Measurements from ENCODE around the gene DIRAS1. TPM values are rescaled to one million over a fixed set of nuclear protein-coding genes. Genes with fewer than 3 reads are reported as not detected.
A peak's percentile ranks its signal among the peaks of the same experiment; 100 is the strongest.

Gene DIRAS1
- total and polyA plus RNA-seq, 5 donors from 2014 or later: not detected

DNA sequence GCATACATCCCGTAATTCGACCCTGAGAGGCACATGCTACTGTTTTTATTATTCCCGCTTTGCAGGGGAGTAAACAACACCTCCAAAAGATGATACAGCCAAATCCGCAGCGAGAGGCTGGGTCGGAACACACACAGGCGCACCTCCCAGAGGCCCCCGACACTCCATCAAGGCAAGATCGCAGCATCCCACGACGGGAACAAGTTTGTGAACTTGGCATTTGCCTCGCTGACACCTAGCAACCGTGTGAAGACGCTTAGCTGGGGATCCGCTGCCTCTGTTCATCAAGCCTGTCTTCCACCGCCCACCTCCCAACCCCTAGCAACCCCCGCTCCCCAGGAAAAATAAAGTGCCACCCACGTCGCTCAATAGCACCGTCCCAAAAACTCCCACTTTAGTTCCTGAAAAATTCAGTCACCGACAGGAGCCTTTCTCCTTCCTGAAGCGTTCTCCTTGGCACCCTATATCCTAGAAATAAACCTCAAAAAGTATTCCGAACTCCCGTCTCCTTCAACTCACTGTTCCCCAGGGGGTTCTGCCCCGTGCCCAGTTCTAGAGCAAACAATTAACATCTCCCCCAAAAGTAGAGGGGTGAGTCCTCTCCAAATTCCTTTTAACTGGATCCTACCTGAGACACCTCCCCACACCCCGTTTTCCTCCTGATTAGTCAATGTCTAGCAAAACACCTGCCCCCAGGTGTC is 20.4 kb downstream of the DIRAS1 start:
- Mint-ChIP-seq H3K4me3 (peak overlapping the region in 2 of 4 donors; percentile 58 to 70), H3K27me3 (no peaks in the 10 kb centered on the region)

DNA sequence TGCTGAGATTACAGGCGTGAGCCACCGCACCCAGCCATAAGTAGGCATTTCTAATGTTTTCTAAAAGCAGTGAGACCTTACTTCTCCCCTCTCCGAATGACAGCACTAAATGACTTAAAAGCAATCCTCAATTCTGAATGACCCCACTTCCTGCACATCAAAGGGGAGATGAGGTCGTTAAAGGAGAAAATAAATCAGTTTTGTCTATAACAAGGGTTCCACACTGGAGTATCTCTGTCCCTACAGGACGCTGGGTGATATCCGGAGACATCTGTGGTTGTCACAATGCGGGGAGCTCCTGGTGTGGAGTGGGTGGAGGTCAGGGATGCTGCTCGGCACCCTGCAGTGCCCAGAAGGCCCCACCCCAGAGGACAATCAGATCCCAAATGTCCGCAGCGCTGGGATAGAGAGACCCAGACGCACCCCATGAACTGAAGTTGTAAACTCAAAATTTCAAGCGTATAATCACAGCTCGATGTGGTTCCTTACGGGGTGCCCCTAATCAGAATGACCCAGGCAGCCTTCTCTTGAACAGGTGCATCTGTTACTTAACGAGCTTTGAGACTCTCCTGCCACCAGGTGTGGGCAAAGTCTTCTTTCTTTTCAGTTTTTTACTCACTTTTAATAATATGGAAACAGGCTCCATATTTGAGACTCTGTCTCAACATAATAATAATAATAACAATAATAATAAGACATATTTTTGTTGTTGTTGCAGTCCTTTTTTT is 21.6 kb downstream of the DIRAS1 start:
- H3K9me3 ChIP-seq (ENCODE audit: control insufficient read depth in 2 of 2, low read length in 2 of 2): no peaks in the 10 kb centered on the region
- no peak overlapping the region for H3K27ac ChIP-seq (ENCODE audit: insufficient read depth, low read length, poor library complexity, severe bottlenecking)
- H3K4me1 ChIP-seq (ENCODE audit: control insufficient read depth, insufficient read depth, low read length, poor library complexity, severe bottlenecking): peaks cover 18% of the 10 kb centered on the region
- H3K36me3 ChIP-seq (ENCODE audit: control insufficient read depth, insufficient read depth, low read length): no peaks in the 10 kb centered on the region
- no peak overlapping the region for H3K4me3 ChIP-seq (ENCODE audit: low read depth, low read length)
- no peaks in the 10 kb centered on the region for H3K27me3 ChIP-seq (ENCODE audit: control insufficient read depth, insufficient read depth, low read length)
- ATAC-seq (ENCODE audit: low read depth in 2 of 2) (no peak), DNase-seq (no peak)
- H3K36me3 Mint-ChIP-seq: no peaks in the 10 kb centered on the region
- peak overlapping the region in 1 of 3 donors; percentile 23 for H3K27ac Mint-ChIP-seq
- H3K4me3 Mint-ChIP-seq: peak overlapping the region in 1 of 4 donors; percentile 3
- H3K4me1 Mint-ChIP-seq: peaks cover 0 to 36% (median 9%) of the 10 kb centered on the region in 4 donors
- H3K27me3 Mint-ChIP-seq: no peaks in the 10 kb centered on the region
- H3K9me3 Mint-ChIP-seq: no peaks in the 10 kb centered on the region

More for the DNA sequence above, 20.4 kb downstream of the DIRAS1 start:
- Histone ChIP-seq H3K4me1 (ENCODE audit: control insufficient read depth, insufficient read depth, low read length, poor library complexity, severe bottlenecking) (peaks cover 18% of the 10 kb centered on the region), H3K27me3 (ENCODE audit: control insufficient read depth, insufficient read depth, low read length) (no peaks in the 10 kb centered on the region), H3K4me3 (ENCODE audit: low read depth, low read length) (no peak overlapping the region), H3K27ac (ENCODE audit: insufficient read depth, low read length, poor library complexity, severe bottlenecking) (no peak overlapping the region), H3K36me3 (ENCODE audit: control insufficient read depth, insufficient read depth, low read length) (no peaks in the 10 kb centered on the region), H3K9me3 (ENCODE audit: control insufficient read depth in 2 of 2, low read length in 2 of 2) (no peaks in the 10 kb centered on the region)
- Mint-ChIP-seq H3K9me3 (no peaks in the 10 kb centered on the region), H3K27ac (peak overlapping the region in 1 of 3 donors; percentile 36), H3K36me3 (no peaks in the 10 kb centered on the region), H3K4me1 (peaks cover 0 to 36% (median 9%) of the 10 kb centered on the region in 4 donors)
- DNase-seq (no peak), ATAC-seq (ENCODE audit: low read depth in 2 of 2) (no peak)

DNA sequence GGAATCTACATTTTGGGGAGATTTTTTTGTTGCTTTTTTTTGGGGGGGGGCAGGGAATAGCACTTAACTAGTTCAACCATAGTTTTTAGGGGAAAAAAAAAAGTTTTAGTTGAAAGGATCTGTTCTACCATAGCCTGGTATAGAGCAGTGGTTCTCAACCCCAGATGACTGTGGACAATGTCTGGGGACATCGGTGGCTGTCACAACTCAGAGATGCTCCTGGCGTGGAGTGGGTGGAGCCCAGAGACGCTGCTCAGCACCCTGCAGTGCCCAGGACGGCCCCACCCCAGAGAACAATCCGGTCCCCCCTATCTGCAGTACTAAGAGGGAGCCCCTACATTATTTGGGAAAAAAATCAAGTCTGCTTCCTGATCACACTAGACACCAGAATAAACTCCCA is 27.0 kb downstream of the DIRAS1 start:
- Mint-ChIP-seq H3K9me3 (no peaks in the 10 kb centered on the region), H3K4me3 (no peak overlapping the region), H3K4me1 (peaks cover 0 to 9% (median 6%) of the 10 kb centered on the region in 4 donors), H3K27me3 (no peaks in the 10 kb centered on the region), H3K36me3 (no peaks in the 10 kb centered on the region), H3K27ac (no peak overlapping the region)
- DNase-seq (no peak), ATAC-seq (ENCODE audit: low read depth in 2 of 2) (no peak)
- H3K9me3 ChIP-seq (ENCODE audit: control insufficient read depth in 2 of 2, low read length in 2 of 2): no peaks in the 10 kb centered on the region
- H3K4me3 ChIP-seq (ENCODE audit: low read depth, low read length): no peak overlapping the region
- H3K27me3 ChIP-seq (ENCODE audit: control insufficient read depth, insufficient read depth, low read length): no peaks in the 10 kb centered on the region
- H3K27ac ChIP-seq (ENCODE audit: insufficient read depth, low read length, poor library complexity, severe bottlenecking): no peak overlapping the region
- peaks cover 5% of the 10 kb centered on the region for H3K4me1 ChIP-seq (ENCODE audit: control insufficient read depth, insufficient read depth, low read length, poor library complexity, severe bottlenecking)
- H3K36me3 ChIP-seq (ENCODE audit: control insufficient read depth, insufficient read depth, low read length): no peaks in the 10 kb centered on the region

DNA sequence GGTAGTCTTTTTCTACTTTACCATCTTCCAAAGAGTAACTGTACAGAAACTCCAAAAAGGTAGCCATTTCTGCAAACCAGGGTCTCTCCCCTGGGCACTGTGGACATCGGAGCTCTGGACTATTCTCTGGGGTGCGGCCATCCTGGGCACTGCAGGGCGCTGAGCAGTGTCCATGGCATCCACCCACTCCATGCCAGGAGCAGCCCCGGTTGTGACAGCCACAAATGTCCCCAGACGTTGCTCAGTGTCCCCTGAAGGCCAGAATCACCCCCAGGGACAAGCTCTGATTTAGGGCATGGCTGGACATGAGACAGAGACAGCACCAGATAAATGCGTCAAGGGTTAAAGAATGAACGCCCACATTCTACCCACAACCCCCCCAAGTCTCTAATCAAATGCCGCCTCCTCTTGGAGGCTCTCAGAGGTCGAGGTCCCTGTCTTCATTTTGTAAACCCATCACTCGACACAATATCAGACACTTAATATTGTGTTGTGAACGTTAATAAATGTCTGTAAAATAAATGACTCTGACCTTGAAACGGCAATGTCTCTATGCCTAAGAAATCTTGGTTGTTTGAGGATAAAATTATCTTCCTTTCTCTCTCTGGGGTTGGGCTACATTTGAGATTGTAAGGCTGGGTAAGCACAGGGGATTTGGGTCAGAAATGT is 27.5 kb downstream of the DIRAS1 start:
- no peak overlapping the region for H3K27ac ChIP-seq (ENCODE audit: insufficient read depth, low read length, poor library complexity, severe bottlenecking)
- Mint-ChIP-seq H3K4me3 (no peak overlapping the region), H3K27me3 (no peaks in the 10 kb centered on the region), H3K36me3 (no peaks in the 10 kb centered on the region), H3K4me1 (peaks cover 0 to 4% (median 2%) of the 10 kb centered on the region in 4 donors), H3K27ac (no peak overlapping the region), H3K9me3 (no peaks in the 10 kb centered on the region)
- no peak overlapping the region for H3K4me3 ChIP-seq (ENCODE audit: low read depth, low read length)
- H3K9me3 ChIP-seq (ENCODE audit: control insufficient read depth in 2 of 2, low read length in 2 of 2): no peaks in the 10 kb centered on the region
- no peaks in the 10 kb centered on the region for H3K36me3 ChIP-seq (ENCODE audit: control insufficient read depth, insufficient read depth, low read length)
- DNase-seq (no peak), ATAC-seq (ENCODE audit: low read depth in 2 of 2) (no peak)
- H3K4me1 ChIP-seq (ENCODE audit: control insufficient read depth, insufficient read depth, low read length, poor library complexity, severe bottlenecking): peaks cover 2% of the 10 kb centered on the region
- H3K27me3 ChIP-seq (ENCODE audit: control insufficient read depth, insufficient read depth, low read length): no peaks in the 10 kb centered on the region

DNA sequence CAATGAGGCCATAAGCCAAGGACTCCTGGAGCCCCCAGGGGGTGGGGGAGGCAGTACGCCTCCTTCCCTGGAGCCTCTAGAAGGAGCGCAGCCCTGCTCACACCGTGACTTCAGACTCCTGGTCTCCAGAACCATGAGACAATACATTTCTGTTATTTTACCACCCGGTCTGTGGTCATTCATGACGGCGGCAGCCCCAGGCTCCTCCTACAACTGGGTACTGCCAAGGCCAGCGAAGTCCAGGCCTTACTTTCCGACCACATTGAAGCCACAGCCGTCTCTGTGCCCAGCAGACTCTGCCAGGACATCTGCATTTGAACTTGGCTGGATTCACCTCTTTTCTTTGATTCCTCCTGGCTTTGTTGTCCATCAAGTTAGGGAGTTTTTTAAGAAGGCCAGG is 29.2 kb downstream of the DIRAS1 start:
- Histone ChIP-seq H3K27me3 (ENCODE audit: control insufficient read depth, insufficient read depth, low read length) (no peaks in the 10 kb centered on the region), H3K9me3 (ENCODE audit: control insufficient read depth in 2 of 2, low read length in 2 of 2) (no peaks in the 10 kb centered on the region), H3K4me1 (ENCODE audit: control insufficient read depth, insufficient read depth, low read length, poor library complexity, severe bottlenecking) (no peaks in the 10 kb centered on the region), H3K27ac (ENCODE audit: insufficient read depth, low read length, poor library complexity, severe bottlenecking) (no peak overlapping the region), H3K4me3 (ENCODE audit: low read depth, low read length) (no peak overlapping the region), H3K36me3 (ENCODE audit: control insufficient read depth, insufficient read depth, low read length) (no peaks in the 10 kb centered on the region)
- H3K4me3 Mint-ChIP-seq: no peak overlapping the region
- no peaks in the 10 kb centered on the region for H3K9me3 Mint-ChIP-seq
- ATAC-seq (ENCODE audit: low read depth in 2 of 2): no peak
- no peaks in the 10 kb centered on the region for H3K4me1 Mint-ChIP-seq
- H3K27me3 Mint-ChIP-seq: no peaks in the 10 kb centered on the region
- H3K36me3 Mint-ChIP-seq: no peaks in the 10 kb centered on the region
- H3K27ac Mint-ChIP-seq: no peak overlapping the region
- DNase-seq: no peak

DNA sequence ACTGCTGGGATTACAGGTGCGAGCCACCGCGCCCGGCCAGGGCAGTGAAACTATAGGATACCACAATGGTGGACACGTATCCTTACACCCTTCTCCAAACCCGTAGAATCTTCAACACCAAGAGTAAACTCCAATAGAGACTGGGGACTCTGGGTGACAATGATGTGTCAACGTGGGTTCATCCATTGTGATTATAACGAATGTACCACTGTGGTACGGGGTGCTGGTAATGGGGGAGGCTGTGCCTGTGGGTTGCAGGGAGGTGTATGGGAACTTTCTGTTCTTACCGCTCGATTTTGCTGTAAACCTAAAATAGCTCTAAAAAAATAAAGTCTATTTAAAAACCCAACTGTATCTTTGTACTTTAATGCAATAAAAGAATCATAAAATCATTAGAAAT is 30.3 kb downstream of the DIRAS1 start:
- Mint-ChIP-seq H3K4me1 (no peaks in the 10 kb centered on the region), H3K36me3 (peaks cover 2% of the 10 kb centered on the region), H3K9me3 (no peaks in the 10 kb centered on the region), H3K27me3 (no peaks in the 10 kb centered on the region), H3K4me3 (no peak overlapping the region), H3K27ac (no peak overlapping the region)
- Histone ChIP-seq H3K4me3 (ENCODE audit: low read depth, low read length) (no peak overlapping the region), H3K4me1 (ENCODE audit: control insufficient read depth, insufficient read depth, low read length, poor library complexity, severe bottlenecking) (no peaks in the 10 kb centered on the region), H3K36me3 (ENCODE audit: control insufficient read depth, insufficient read depth, low read length) (no peaks in the 10 kb centered on the region), H3K27me3 (ENCODE audit: control insufficient read depth, insufficient read depth, low read length) (no peaks in the 10 kb centered on the region), H3K9me3 (ENCODE audit: control insufficient read depth in 2 of 2, low read length in 2 of 2) (no peaks in the 10 kb centered on the region), H3K27ac (ENCODE audit: insufficient read depth, low read length, poor library complexity, severe bottlenecking) (no peak overlapping the region)
- no peak for ATAC-seq (ENCODE audit: low read depth in 2 of 2)
- DNase-seq: no peak

DNA sequence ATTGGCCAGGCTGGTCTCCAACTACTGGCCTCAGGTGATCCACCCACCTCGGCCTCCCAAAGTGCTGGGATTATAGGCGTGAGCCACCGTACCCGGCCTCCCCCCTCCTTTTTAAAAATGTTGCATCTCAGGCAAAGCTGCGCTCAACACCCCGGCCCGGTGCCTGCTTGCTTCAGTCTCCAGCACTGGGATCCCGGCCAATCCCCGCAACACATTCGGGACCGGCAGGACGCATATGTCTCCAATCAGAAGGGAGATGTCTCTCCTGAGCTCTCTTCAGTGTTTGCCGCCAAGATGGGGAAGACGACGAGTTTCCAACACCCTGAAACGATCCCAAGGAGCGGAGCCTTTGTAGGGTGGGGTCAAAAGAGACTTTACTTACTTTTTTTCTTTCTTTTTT is 34.8 kb downstream of the DIRAS1 start:
- H3K9me3 ChIP-seq (ENCODE audit: control insufficient read depth in 2 of 2, low read length in 2 of 2): no peaks in the 10 kb centered on the region
- no peaks in the 10 kb centered on the region for H3K27me3 ChIP-seq (ENCODE audit: control insufficient read depth, insufficient read depth, low read length)
- H3K27me3 Mint-ChIP-seq: no peaks in the 10 kb centered on the region

More for the DNA sequence above, 34.8 kb downstream of the DIRAS1 start:
- H3K36me3 Mint-ChIP-seq: peaks cover 2% of the 10 kb centered on the region
- DNase-seq (no peak), ATAC-seq (ENCODE audit: low read depth in 2 of 2) (no peak)
- Histone ChIP-seq H3K27ac (ENCODE audit: insufficient read depth, low read length, poor library complexity, severe bottlenecking) (no peak overlapping the region), H3K4me3 (ENCODE audit: low read depth, low read length) (no peak overlapping the region), H3K36me3 (ENCODE audit: control insufficient read depth, insufficient read depth, low read length) (no peaks in the 10 kb centered on the region), H3K4me1 (ENCODE audit: control insufficient read depth, insufficient read depth, low read length, poor library complexity, severe bottlenecking) (no peaks in the 10 kb centered on the region)
- H3K9me3 Mint-ChIP-seq: no peaks in the 10 kb centered on the region
- H3K4me1 Mint-ChIP-seq: no peaks in the 10 kb centered on the region
- H3K27ac Mint-ChIP-seq: no peak overlapping the region
- H3K4me3 Mint-ChIP-seq: no peak overlapping the region
